ENCODE results near the gene DIDO1.

DIDO1 gene

GRCh38 chr20:62907384-62908317 lies 18.7 kb downstream of the DIDO1 start:
- peak in 1 of 2 experiments; percentile 45 for DNase-seq

DNA sequence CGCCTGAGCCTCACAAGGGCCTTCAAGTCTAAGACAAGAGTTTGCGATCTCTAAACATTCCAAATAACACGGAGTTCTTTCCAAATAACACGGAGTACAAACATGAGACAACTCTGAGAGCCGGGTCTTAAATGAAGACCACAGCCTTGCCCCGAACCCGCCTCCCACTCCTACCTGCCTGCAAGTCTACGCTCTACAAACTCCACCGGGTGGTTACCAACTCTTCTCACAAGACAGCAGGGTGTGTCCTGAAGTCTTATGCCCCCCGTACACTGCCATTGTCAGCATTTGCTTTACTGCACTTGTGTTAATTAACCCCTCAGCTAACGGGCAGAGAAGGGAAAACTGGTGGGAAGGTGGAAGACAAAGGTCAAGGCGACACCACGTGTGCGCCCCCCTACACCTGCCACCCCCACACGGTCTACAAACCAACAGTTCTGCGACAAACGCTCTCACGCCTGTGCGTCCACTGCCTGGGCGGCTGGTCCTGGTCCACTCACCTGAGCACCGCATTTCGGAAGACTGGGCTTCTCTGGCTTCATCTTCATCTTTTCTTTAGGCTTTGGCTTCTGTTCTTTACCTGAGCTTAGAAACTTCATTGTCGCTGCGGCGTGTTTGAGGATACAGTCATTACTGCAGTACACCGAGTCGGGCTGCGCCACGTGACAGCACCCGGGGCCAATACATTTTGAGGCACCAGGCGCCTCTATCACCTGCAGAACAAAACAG lies 19.5 kb downstream of the DIDO1 start:
- no peak for DNase-seq

DNA sequence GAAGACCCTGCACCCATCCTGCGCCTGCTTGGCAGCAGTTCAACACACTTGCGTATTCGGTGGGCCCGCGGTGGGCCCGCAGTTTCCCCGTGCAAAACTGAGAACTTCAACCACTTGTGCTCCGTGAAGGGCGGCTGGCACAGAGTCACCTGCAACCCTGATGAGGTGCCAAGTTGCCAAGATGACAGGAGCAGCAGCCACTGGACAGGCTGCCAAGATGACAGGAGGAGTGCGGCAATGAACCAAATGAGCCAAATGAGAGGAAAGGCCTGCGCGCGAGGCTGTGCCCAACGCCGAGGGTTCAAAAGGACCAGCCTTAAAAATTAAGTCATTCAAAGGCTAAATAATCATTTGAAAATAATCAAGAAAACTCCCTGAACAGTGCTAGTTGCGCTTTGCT lies 20.1 kb downstream of the DIDO1 start:
- no peak for DNase-seq

DNA sequence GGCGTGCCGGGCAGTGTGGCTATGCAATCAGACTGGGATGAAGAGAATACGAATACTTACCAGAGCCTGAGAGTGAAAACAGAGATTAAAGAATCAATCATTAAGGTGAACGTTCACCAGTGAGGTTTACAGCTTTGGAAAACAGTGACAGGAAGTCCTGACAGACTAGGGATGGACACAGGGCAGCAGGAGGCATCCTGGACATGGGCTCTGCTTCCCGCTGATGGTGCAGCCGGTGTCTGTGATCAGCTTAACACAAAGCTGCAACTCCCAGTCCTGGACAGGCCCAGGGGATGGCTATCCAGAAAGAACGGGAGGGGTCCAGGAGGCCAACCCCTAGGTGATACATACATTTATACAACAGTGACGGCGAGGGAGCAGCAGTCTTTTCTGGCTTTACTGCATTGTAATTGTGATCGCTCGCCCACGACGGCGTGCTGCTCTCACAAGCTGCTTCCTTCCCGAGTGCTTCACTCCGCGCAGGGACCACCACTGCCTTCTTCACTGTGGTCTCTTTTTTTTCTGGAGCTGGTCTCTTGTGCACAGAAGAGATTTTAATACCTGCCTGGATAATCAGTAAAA lies 20.7 kb downstream of the DIDO1 start:
- no peak for DNase-seq

GRCh38 chr20:62902926-62903615 lies 23.2 kb downstream of the DIDO1 start:
- no peak for DNase-seq

- no peak for DNase-seq
Measured at GRCh38 chr20:62901891-62902290, 24.4 kb downstream of the DIDO1 start.

GRCh38 chr20:62900692-62901584 lies 25.4 kb downstream of the DIDO1 start:
- peak; percentile 59 to 62 for DNase-seq

GRCh38 chr20:62900052-62900691 lies 26.1 kb downstream of the DIDO1 start:
- peak; percentile 45 to 90 for DNase-seq

DNA sequence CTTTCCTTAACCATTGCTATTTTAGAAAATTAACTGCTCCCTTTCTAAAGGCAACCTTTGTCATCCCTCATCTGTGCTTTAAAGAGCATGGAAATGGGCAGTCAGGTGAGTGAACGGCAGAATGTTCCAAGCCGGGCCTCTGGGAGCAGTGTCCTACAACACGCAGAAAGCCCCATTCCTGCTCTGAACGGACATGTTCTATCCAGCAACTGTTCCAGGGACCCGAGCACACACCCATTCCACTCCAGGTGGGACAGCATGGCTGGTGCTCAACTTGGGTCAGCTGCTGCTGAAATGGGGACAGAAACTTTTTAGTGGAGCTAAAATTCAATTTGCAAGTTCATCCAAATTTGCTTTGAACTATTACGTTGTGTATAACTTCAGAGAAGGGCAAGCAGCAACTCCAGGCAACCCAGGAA lies 26.7 kb downstream of the DIDO1 start:
- DNase-seq = peak in 1 of 2 experiments; percentile 57

GRCh38 chr20:62898970-62899632 lies 27.2 kb downstream of the DIDO1 start:
- DNase-seq = no peak

DNA sequence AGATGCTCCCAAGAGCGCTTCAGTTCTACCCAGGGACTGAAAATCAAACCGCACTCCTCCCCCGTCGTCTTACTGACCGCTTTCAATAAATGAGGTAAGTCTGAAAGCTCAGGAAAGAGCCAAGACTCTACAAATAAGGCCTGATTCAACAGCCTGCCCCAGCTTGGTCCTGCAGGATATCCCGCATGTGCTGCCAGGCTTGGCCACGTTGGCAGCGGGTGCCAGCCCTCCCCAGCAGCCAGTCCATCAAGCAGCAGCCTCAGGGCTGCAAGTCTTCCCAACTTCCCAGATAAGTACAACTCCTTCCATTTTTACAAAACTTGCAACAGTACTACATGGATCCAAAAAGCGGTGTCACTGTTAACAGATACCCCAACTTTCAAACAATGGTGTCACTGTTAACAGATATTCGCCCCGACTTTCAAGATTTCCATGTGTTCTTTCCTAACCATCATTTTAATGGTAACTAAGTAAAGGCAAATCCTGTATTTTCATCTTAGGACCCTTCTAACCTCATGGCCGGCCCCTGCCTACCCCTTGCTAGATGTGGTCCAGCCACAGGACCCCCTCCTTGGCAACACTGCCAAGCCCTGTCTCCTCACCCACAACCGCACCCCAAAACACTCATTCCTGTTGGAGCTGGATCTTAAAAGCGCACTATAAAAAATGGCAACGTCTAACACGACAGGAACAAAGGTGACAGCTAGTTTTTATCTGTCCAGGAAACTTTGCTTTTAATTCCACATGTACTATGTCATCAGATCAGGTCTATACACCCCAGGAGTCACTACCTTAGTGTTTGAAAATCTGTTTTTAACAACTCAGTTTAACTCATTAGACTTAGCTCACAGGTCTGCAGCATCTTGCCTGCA lies 28.0 kb downstream of the DIDO1 start:
- DNase-seq = no peak

- DNase-seq = no peak
Measured at GRCh38 chr20:62897666-62898065, 28.6 kb downstream of the DIDO1 start.

DNA sequence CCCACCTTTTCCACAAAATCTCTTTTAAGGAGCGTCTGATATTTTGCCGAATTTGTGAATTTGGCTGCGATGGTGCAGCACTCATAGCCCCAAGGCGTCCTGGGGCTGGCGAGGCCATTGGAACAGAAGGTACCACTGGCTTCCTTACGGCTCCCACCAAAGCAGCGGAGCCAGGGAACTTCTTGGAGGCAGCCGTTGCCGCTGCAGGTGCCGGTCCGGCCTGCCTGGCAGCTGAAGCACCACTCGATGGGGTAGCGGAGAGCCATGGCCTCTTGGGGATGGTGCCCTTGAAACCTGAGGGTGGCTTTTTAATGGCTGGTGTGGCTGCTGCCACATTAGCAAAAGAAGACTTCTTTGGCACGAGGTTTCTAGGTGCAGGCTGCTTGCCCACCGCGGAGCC lies 29.8 kb downstream of the DIDO1 start:
- DNase-seq = no peak

- no peak for DNase-seq
Measured at GRCh38 chr20:62895539-62895938, 30.8 kb downstream of the DIDO1 start.

GRCh38 chr20:62894261-62894660 lies 32.0 kb downstream of the DIDO1 start:
- DNase-seq = no peak

- no peak for DNase-seq
Measured at GRCh38 chr20:62893700-62894099, 32.6 kb downstream of the DIDO1 start.

- DNase-seq = no peak
Measured at GRCh38 chr20:62892348-62893304, 33.7 kb downstream of the DIDO1 start.

DNA sequence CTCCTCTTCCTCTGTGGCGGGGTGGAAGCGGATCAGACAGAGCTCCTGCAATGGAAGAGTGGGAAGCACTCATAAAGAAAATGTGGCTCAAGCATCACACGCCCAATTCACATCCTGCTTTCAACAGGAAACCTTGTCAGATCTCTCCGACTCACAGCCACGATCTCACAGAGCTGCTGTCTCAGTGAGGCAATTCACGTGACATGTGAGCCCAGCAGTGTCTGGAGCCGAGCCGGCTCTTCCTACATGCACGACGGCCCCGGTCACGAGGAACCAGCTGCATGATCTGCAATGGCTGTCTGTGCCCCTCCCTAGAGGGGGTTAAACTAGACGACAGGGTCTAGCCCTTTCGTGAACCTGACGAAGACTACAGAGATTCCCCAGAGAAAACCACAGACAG lies 35.2 kb downstream of the DIDO1 start:
- no peak for DNase-seq

- DNase-seq = no peak
Measured at GRCh38 chr20:62890444-62890843, 35.9 kb downstream of the DIDO1 start.
